PFSK-1 (cell line): Measurements from ENCODE around the gene JMJD1C.

Source experiments
- FOXP2 ChIP-seq: optimal IDR thresholded peaks from 2 replicates; pipeline ENCODE3; 2011; ENCODE audit warnings: borderline replicate concordance, control low read depth, inconsistent platforms; ENCODE audit not compliant: insufficient read depth; ENCODE audit errors: extremely low read length, extremely low read depth
- POLR2AphosphoS5 ChIP-seq: IDR thresholded peaks from 2 replicates; pipeline ENCODE4 v1.6.1; 2012; ENCODE audit warnings: low read depth, mild to moderate bottlenecking, control low read depth, low read length, moderate library complexity
- REST ChIP-seq, 2 experiments: IDR thresholded peaks; 2 replicates each; pipeline versions ENCODE4 v1.6.1 to v1.8.0; 2011 to 2012; ENCODE audit warnings: low read depth in 2 of 2, low read length in 2 of 2, control low read depth in 1 of 2, inconsistent platforms in 1 of 2, mild to moderate bottlenecking in 1 of 2, moderate library complexity in 1 of 2; ENCODE audit not compliant: insufficient read depth in 1 of 2
- SIN3A ChIP-seq: IDR thresholded peaks from 2 replicates; pipeline ENCODE4 v1.6.1; 2012; ENCODE audit warnings: mild to moderate bottlenecking, low read length, moderate library complexity, borderline replicate concordance; ENCODE audit not compliant: insufficient read depth
- TAF1 ChIP-seq: IDR thresholded peaks from 2 replicates; pipeline ENCODE4 v1.6.1; 2012; ENCODE audit warnings: low read length, control low read depth, borderline replicate concordance; ENCODE audit not compliant: insufficient read depth

JMJD1C gene

DNA sequence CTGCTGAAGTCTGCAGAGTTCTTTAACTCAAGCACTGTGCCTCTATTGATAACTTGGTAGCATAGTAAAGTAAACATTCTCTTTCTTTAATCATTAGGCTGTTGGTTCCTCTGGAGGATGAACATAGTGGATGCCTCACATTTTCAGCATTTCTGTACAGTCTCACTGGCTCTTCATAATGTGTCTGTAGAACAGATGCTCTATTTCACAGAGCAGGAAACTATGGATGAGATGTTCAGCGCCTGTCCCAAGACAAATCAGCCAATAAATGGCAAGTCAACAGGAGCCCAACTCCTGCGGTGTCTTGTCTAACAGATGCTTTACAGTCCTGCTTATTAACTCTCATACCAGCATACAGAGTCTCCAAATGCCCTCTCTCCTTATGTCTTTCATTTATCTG, 296.2 kb downstream of the JMJD1C start:
- no peak for TF ChIP-seq REST (IDR thresholded peaks at IDR 0.05; ENCODE audit: insufficient read depth in 1 of 2, low read depth in 2 of 2, low read length in 2 of 2)
- TF ChIP-seq SIN3A: no peak
- no peak for TF ChIP-seq TAF1
- TF ChIP-seq POLR2AphosphoS5: no peak

- TF ChIP-seq TAF1 (no peak), FOXP2 (no peak), REST (IDR thresholded peaks at IDR 0.05; ENCODE audit: insufficient read depth in 1 of 2, low read depth in 2 of 2, low read length in 2 of 2) (no peak), POLR2AphosphoS5 (no peak), SIN3A (no peak)
Observed at GRCh38 chr10:63168821-63169462, 296.8 kb downstream of the JMJD1C start.

DNA sequence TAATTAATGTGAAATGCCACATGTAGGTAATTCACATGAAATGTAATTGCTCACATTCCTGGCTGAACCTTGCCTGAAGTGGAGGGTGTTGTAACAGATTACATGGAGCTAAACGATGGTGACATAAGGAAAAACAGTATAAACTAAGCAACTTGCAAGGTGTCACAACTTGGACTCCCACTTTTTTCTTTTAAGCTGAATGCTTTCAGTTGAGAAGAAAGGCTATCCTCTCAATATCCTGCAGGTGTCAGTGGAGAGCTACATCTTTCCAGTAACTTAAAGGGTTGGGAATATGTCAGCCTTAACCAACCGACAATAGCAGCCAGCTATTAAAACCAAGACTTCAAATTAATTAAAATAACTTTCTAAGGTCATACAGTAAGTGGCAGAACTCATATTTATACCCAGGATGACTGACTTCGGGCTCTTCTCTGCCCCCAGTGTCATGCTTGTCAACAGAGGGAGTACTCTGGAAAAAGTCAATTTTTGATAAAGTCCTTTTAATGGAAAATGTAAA, 299.0 kb downstream of the JMJD1C start:
- TF ChIP-seq REST (IDR thresholded peaks at IDR 0.05; ENCODE audit: insufficient read depth in 1 of 2, low read depth in 2 of 2, low read length in 2 of 2) (no peak), FOXP2 (no peak), POLR2AphosphoS5 (no peak), SIN3A (no peak), TAF1 (no peak)

GRCh38 chr10:63165249-63165648, 300.5 kb downstream of the JMJD1C start:
- TF ChIP-seq POLR2AphosphoS5: no peak
- no peak for TF ChIP-seq FOXP2
- no peak for TF ChIP-seq REST (IDR thresholded peaks at IDR 0.05; ENCODE audit: insufficient read depth in 1 of 2, low read depth in 2 of 2, low read length in 2 of 2)
- no peak for TF ChIP-seq TAF1
- TF ChIP-seq SIN3A: no peak

DNA sequence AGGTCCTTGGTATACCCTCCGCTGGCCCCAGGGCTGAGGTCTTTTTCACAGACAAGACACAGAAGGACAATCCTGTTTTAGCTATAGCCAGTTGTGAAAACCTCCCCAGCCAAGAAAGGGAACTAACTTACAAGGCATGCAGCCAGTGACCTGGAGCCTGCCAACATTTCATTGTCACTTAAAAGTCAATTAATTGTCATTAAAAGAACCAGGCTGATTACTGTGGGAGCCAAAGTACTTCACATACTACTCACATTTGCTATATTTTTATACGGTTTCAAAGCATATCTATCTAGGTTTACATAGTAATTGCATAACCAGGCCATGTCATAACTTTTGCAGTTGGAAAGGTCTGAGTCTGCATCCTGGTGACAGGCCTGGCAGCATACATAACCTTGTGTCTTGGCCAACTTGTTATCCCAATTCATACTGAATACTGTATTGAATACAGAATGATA, 301.6 kb downstream of the JMJD1C start:
- TF ChIP-seq TAF1 (no peak), POLR2AphosphoS5 (no peak), REST (IDR thresholded peaks at IDR 0.05; ENCODE audit: insufficient read depth in 1 of 2, low read depth in 2 of 2, low read length in 2 of 2) (no peak), FOXP2 (no peak), SIN3A (no peak)
